Liver (tissue), 9 donors: Measurements from ENCODE around the gene CHMP1A. TPM values are rescaled to one million over a fixed set of nuclear protein-coding genes. Genes with fewer than 3 reads are reported as not detected.

Source experiments
- DNase-seq: peaks from one replicate; pipeline ENCODE4 v3.0.0-alpha.2; 2017; ENCODE audit warnings: low spot score
- H3K27ac ChIP-seq, 2 donors: one replicate each; pipeline ENCODE4 v1.7.0; 2013; ENCODE audit warnings: inconsistent platforms in 2 of 2, low read length in 2 of 2, control low read depth in 1 of 2, low read depth in 1 of 2, mild to moderate bottlenecking in 1 of 2
- H3K27me3 ChIP-seq, 4 donors: one replicate each; pipeline versions ENCODE4 v1.6.1 to v1.7.0; 2013; ENCODE audit warnings: low read length in 3 of 4, inconsistent platforms in 1 of 4, mild to moderate bottlenecking in 1 of 4, moderate library complexity in 1 of 4; ENCODE audit not compliant: control insufficient read depth in 4 of 4, insufficient read depth in 4 of 4
- H3K36me3 ChIP-seq, 4 donors: one replicate each; pipeline versions ENCODE4 v1.6.1 to v1.7.0; 2013; ENCODE audit warnings: low read length in 3 of 4, mild to moderate bottlenecking in 3 of 4, low read depth in 1 of 4, moderate library complexity in 1 of 4; ENCODE audit not compliant: control insufficient read depth in 4 of 4, insufficient read depth in 3 of 4
- H3K4me1 ChIP-seq, 4 donors: one replicate each; pipeline versions ENCODE4 v1.6.1 to v1.7.0; 2013; ENCODE audit warnings: low read length in 3 of 4, mild to moderate bottlenecking in 3 of 4, moderate library complexity in 1 of 4; ENCODE audit not compliant: control insufficient read depth in 4 of 4, insufficient read depth in 4 of 4
- H3K4me3 ChIP-seq, 3 donors: one replicate each; pipeline versions ENCODE4 v1.6.1 to v1.7.0; 2013; ENCODE audit warnings: low read length in 3 of 3, control low read depth in 1 of 3, low read depth in 1 of 3, mild to moderate bottlenecking in 1 of 3
- H3K9ac ChIP-seq, 2 donors: one replicate each; pipeline ENCODE4 v1.7.0; 2013; ENCODE audit warnings: low read length in 2 of 2, mild to moderate bottlenecking in 2 of 2, moderate library complexity in 2 of 2, control low read depth in 1 of 2, low read depth in 1 of 2
- H3K9me3 ChIP-seq, 4 donors: one replicate each; pipeline versions ENCODE4 v1.6.1 to v1.7.0; 2013; ENCODE audit warnings: low read length in 3 of 4; ENCODE audit not compliant: control insufficient read depth in 4 of 4
- EGR1 ChIP-seq, 2 donors: IDR thresholded peaks; 2 replicates each; pipeline ENCODE4 v1.6.1; 2016 to 2018; ENCODE audit warnings: antibody characterized with exemption in 2 of 2, low read depth in 2 of 2
- FOXA1 ChIP-seq: IDR thresholded peaks from 2 replicates; pipeline ENCODE4 v1.6.1; 2016; ENCODE audit warnings: antibody characterized with exemption
- GABPA ChIP-seq, 2 donors: IDR thresholded peaks in 1 of 2; conservative IDR thresholded peaks in 1 of 2; 2 replicates each; pipeline ENCODE4 v1.6.1; 2016; ENCODE audit warnings: antibody characterized with exemption in 2 of 2, mild to moderate bottlenecking in 1 of 2, moderate library complexity in 1 of 2
- HNF4A ChIP-seq, 2 donors: conservative IDR thresholded peaks; 2 replicates each; pipeline ENCODE4 v1.6.1; 2016; ENCODE audit warnings: antibody characterized with exemption in 2 of 2, mild to moderate bottlenecking in 2 of 2
- HNF4G ChIP-seq: IDR thresholded peaks from 2 replicates; pipeline ENCODE4 v1.6.1; 2016; ENCODE audit warnings: antibody characterized with exemption
- JUND ChIP-seq, 2 donors: IDR thresholded peaks; 2 replicates each; pipeline ENCODE4 v1.6.1; 2016; ENCODE audit warnings: antibody characterized with exemption in 2 of 2
- MAX ChIP-seq: IDR thresholded peaks from 2 replicates; pipeline ENCODE4 v1.6.1; 2016; ENCODE audit warnings: antibody characterized with exemption
- NR2F2 ChIP-seq: IDR thresholded peaks from 2 replicates; pipeline ENCODE4 v1.6.1; 2016; ENCODE audit warnings: antibody characterized with exemption
- RAD21 ChIP-seq, 2 donors: IDR thresholded peaks; 2 replicates each; pipeline ENCODE4 v1.6.1; 2016; ENCODE audit warnings: antibody characterized with exemption in 2 of 2, mild to moderate bottlenecking in 2 of 2
- RXRA ChIP-seq, 2 donors: IDR thresholded peaks; 2 replicates each; pipeline ENCODE4 v1.6.1; 2017 to 2018; ENCODE audit warnings: antibody characterized with exemption in 2 of 2, mild to moderate bottlenecking in 1 of 2
- SP1 ChIP-seq: IDR thresholded peaks from 2 replicates; pipeline ENCODE4 v1.6.1; 2018; ENCODE audit warnings: antibody characterized with exemption, mild to moderate bottlenecking
- TAF1 ChIP-seq: conservative IDR thresholded peaks from 2 replicates; pipeline ENCODE4 v1.6.1; 2016; ENCODE audit warnings: antibody characterized with exemption, mild to moderate bottlenecking
- YY1 ChIP-seq: IDR thresholded peaks from 2 replicates; pipeline ENCODE4 v1.6.1; 2016; ENCODE audit warnings: antibody characterized with exemption, mild to moderate bottlenecking
- ZBTB33 ChIP-seq: IDR thresholded peaks from 2 replicates; pipeline ENCODE4 v1.6.1; 2016; ENCODE audit warnings: antibody characterized with exemption
- WGBS: extraction: QIAGEN DNeasy Blood & Tissue Kit; methylation state at CpG from one replicate; pipeline ENCODE4 v1.1.7; 2013; 5-methylcytosine and 5-hydroxymethylcytosine counted together
- polyA plus RNA-seq, 2 donors: library from polyadenylated mRNA; stranded (reverse) in 1 of 2; unstranded in 1 of 2; fragments of 200-250 nt in 1 of 2; fragments of >200 nt in 1 of 2; fragmentation: Nextera tagmentation in 1 of 2; extraction: Ambion mirVana in 1 of 2; gene quantifications; one replicate each; pipeline versions ENCODE4 v1.2.1 to v1.2.3, GENCODE V29; 2013 to 2015
- total RNA-seq, 2 donors: library from RNA; depleted of rRNA; stranded (reverse); fragments of >200 nt; gene quantifications; one replicate each; pipeline ENCODE4 v1.2.3, GENCODE V29; 2014
- TF ChIP-seq, protein P1 (sequence below): fragments of 150-350 bp; IDR thresholded peaks from 2 replicates; pipeline ENCODE4 v1.5.1; 2017; ENCODE audit warnings: improper control_type of control experiment, low read depth, low read length; ENCODE audit not compliant: missing input control
- TF ChIP-seq, protein P2 (sequence below): IDR thresholded peaks from 2 replicates; pipeline ENCODE4 v1.6.1; 2016; ENCODE audit warnings: antibody characterized with exemption, mild to moderate bottlenecking
- TF ChIP-seq, protein P3 (sequence below): IDR thresholded peaks from 2 replicates; pipeline ENCODE4 v1.6.1; 2016; ENCODE audit warnings: antibody characterized with exemption
- donor health status: healthy.
- donor health status: healthy.
- donor health status: healthy.
- donor health status: healthy.
- donor health status: healthy.

Gene CHMP1A
- total and polyA plus RNA-seq, 4 donors: 25.7 to 36.7 (median 32.3) TPM

GRCh38 chr16:89607937-89608740 lies 49.4 kb downstream of the CHMP1A start:
- Histone ChIP-seq H3K4me3 (no peak overlapping the region), H3K36me3 (no peaks in the 10 kb centered on the region), H3K4me1 (no peaks in the 10 kb centered on the region), H3K27ac (no peak overlapping the region), H3K27me3 (no peaks in the 10 kb centered on the region), H3K9ac (no peak overlapping the region), H3K9me3 (no peaks in the 10 kb centered on the region)
- TF ChIP-seq SP1 (no peak), RXRA (IDR thresholded peaks at IDR 0.05) (no peak), FOXA1 (no peak), EGR1 (IDR thresholded peaks at IDR 0.05; ENCODE audit: low read depth in 2 of 2) (no peak), TAF1 (no peak), MAX (no peak), RAD21 (IDR thresholded peaks at IDR 0.05) (no peak), HNF4A (conservative IDR thresholded peaks at IDR 0.05) (no peak), ZBTB33 (no peak), JUND (IDR thresholded peaks at IDR 0.05) (no peak), NR2F2 (no peak), GABPA (IDR thresholded peaks at IDR 0.05 in 1 of 2, conservative IDR thresholded peaks at IDR 0.05 in 1 of 2) (no peak), HNF4G (no peak), YY1 (no peak)
- TF ChIP-seq, protein P1, sequence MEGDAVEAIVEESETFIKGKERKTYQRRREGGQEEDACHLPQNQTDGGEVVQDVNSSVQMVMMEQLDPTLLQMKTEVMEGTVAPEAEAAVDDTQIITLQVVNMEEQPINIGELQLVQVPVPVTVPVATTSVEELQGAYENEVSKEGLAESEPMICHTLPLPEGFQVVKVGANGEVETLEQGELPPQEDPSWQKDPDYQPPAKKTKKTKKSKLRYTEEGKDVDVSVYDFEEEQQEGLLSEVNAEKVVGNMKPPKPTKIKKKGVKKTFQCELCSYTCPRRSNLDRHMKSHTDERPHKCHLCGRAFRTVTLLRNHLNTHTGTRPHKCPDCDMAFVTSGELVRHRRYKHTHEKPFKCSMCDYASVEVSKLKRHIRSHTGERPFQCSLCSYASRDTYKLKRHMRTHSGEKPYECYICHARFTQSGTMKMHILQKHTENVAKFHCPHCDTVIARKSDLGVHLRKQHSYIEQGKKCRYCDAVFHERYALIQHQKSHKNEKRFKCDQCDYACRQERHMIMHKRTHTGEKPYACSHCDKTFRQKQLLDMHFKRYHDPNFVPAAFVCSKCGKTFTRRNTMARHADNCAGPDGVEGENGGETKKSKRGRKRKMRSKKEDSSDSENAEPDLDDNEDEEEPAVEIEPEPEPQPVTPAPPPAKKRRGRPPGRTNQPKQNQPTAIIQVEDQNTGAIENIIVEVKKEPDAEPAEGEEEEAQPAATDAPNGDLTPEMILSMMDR: no peak
- TF ChIP-seq, protein P2, sequence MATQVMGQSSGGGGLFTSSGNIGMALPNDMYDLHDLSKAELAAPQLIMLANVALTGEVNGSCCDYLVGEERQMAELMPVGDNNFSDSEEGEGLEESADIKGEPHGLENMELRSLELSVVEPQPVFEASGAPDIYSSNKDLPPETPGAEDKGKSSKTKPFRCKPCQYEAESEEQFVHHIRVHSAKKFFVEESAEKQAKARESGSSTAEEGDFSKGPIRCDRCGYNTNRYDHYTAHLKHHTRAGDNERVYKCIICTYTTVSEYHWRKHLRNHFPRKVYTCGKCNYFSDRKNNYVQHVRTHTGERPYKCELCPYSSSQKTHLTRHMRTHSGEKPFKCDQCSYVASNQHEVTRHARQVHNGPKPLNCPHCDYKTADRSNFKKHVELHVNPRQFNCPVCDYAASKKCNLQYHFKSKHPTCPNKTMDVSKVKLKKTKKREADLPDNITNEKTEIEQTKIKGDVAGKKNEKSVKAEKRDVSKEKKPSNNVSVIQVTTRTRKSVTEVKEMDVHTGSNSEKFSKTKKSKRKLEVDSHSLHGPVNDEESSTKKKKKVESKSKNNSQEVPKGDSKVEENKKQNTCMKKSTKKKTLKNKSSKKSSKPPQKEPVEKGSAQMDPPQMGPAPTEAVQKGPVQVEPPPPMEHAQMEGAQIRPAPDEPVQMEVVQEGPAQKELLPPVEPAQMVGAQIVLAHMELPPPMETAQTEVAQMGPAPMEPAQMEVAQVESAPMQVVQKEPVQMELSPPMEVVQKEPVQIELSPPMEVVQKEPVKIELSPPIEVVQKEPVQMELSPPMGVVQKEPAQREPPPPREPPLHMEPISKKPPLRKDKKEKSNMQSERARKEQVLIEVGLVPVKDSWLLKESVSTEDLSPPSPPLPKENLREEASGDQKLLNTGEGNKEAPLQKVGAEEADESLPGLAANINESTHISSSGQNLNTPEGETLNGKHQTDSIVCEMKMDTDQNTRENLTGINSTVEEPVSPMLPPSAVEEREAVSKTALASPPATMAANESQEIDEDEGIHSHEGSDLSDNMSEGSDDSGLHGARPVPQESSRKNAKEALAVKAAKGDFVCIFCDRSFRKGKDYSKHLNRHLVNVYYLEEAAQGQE: no peak
- TF ChIP-seq, protein P3, sequence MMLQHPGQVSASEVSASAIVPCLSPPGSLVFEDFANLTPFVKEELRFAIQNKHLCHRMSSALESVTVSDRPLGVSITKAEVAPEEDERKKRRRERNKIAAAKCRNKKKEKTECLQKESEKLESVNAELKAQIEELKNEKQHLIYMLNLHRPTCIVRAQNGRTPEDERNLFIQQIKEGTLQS: no peak
- 66% methylated on average over 32 of the region's 32 CpGs for WGBS
- DNase-seq: no peak
